Fibroblast of skin of left quadriceps (primary cell): ENCODE data around the gene YIF1A.
A peak's percentile ranks its signal among the peaks of the same experiment; 100 is the strongest.
"Not testable (repeated sequence)": the region's sequence is repeated elsewhere in the genome, so short reads cannot be mapped to it uniquely, and the experiment has no call there.

Source experiments
- DNase-seq, 2 experiments: peaks; one replicate each; pipeline ENCODE4 v3.0.0-alpha.2; 2013; ENCODE audit warnings: low read depth in 2 of 2

Gene YIF1A

DNA sequence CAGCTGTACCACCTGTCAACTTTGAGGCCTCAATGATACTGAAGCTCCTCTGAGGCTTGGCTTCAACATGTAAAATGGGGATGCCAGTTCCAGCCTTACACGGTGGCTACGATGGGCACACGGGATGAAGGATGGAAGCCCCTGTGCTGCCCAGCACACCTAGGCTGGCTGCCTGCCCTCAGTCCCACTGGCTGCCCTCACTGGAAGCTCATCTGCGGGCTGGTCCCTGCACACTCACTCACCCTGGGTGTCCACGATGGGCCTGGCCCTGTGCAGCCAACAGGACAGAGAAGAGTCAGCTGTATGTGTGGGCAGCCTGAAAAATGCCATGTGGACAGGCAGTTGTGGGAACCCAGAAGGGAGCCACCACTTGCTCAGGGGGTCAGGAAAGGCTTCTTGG is 2.2 kb downstream of the YIF1A start:
- DNase-seq, result no peak

DNA sequence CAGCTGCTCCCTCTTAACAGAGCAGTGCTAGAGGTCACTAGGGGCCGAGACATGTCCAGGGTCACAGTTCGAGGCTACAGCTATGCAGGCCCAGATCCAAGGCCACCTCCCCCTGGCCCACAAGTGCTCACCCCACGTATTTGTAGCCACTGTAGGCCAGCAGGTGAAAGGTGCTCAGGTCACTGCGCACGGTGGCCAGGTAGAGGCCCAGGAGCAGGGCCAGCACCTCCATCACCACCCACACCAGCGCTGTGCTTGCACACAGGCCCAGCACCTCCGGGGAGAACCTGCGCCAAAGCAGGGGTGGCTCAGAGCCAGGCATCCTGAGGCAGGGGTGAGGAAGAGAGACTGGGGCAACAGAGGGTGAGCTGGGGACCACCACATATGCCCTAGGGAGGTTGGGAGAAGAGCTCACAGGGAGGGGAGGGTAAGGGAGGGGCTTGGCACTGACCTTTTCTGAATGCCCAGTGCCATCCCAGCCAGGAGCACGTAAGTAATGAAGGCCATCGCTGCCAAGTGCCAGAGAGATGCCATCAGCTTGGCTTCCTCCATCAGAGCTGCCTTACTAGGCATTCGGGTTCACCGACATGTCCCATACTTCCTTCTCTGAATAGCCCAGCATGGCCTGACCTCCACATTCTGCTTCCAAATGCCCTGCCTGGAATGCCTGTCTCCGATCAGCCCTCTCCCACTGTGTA is 3.5 kb downstream of the YIF1A start:
- no peak for DNase-seq

DNA sequence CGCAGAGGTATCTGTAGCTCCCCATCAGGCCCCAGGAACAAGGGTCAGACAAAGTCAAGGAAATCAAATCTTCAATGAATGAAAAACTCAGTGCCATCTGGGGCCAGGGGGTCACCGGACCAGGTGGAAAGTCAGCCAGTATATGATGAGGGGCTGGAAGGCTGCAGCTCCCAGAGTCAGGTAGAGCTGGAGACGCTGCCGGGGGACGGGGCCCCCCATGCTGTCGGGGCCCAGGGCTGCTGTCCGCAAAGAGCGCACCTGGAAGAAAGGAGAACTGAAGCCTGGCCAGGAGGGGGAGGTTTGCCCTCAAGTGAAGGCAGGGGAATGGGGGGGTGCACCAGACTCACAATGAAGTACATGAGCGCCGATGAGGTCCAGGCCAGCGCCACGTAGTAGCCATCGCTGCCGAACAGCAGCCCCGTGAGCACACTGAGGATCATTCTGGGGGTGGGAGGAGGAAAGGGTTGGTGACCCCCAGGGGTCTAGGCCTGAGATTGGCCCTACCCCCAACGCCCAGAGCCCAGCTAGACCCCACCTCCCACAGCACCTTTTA is 4.3 kb downstream of the YIF1A start:
- DNase-seq, result no peak

DNA sequence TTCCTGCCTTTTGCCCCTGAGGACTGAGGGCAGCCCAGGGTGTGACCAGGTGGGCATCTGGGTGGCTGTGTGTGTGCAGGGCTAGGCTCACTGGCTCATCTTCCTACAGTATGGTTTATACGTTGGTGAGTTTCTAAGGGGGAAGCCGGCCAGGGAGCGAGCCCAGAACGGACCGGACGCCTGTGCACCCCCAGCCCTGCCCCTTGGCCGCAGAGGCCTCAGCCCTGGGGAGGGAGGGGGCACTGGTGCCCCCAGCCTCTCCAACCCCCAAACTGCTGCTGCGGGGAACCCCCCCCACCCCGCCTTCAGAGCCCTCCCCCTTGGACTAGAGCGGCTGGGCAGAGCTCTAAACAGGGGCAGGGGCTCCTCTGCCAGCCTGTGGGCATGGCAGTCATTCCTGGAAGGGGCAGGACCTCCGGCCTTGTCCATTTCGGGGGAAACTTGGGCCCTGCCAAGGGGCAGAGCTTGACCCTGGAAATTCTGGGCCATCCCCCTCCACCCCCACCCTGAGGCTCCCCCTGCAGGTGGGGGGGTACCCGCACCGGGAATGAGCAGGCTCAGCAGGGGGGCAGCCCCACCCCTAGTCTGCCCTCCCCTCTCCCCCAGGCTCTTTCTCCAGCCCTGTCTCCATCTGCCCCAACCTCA is 5.4 kb downstream of the YIF1A start:
- DNase-seq, result no peak

DNA sequence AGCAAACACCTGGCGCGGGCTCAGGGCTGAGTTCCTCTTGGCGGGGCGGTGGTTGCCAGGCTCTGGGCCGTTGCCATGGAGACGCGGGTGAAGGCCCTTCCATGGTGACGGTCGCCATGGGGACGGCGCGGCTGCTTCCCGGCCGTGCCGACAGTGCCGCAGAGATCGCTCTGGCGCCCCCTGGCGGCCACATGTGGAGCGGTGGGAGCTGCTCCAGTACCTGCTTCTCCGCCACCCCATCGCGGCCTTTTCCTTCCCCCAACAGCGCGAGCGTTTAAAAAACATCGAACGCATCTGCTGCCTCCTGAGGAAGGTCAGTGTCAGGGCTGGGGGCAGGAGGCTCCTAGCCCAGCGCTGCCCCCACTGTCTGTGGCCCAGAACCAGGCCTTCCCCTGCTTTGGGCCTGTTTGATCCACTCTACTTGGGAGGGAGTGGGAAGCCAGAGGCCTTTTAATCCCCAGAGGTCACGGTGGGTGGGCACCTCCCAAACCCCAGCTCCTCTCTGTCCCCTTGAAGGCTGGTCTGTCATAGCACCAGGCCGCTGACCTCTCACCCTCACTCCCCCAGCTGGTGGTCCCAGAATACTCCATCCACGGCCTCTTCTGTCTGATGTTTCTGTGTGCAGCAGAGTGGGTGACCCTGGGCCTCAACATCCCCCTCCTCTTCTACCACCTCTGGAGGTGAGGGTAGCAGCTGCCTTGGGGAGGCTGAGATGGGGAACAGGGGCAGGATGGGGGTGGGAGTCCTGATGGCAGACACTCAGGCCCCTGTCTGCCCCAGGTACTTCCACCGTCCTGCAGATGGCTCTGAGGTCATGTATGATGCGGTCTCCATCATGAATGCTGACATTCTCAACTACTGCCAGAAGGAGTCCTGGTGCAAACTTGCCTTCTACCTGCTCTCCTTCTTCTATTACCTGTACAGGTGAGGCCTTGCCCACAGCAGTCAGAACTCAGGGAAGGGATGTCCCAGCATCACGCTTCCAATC is 6.2 kb downstream of the YIF1A start:
- DNase-seq, result peak; percentile 78 to 79

DNA sequence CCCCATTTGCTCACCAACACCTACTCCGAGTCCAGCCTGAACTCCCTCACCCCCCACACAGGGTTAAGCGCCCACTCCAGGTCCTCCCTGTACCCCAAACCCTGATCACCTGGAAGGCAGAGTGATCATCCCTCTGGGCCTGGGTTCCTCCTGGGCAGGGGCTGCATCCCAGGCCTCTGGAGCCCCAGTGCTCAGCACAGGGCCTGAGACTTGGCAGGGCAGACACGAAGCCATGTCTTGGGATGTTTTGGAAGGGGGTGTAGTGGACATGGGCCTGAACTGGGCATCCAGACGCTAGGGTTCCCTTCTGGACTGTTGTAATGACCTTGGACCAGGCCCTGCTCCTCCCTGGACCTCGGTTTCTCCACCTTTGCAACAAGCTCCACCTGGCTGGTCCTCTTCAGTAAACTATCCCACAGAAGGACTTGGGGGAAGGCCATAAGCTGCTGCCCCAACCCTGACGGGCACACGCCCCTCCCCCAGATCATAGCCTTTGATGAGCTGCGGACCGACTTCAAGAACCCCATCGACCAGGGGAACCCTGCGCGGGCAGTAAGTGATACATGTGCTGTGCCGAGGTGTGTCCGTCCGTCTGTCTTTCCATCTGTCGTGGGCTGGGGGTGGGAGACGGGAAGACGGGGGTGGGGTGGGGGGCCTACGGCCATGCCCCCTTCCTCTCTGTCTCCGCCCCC is 7.0 kb downstream of the YIF1A start:
- no peak for DNase-seq

DNA sequence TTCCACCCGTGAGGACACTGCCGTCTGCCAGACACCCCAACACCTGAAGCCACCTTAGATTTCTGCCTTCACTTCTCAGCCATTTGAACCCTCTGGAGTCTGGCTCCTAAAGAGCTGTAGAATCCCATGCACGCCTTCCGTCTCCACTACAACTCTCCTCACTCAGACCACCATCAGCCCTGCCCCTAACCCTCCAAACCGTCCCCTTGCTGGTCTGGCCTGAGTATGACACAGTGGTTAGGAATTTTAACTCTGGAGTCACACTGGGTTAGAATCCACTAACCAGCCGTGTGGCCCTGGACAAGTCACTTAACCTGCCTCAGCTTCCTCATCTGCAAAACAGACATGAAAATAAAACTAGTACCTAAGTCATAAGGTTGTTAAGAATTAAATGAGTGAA is 7.9 kb downstream of the YIF1A start:
- no peak for DNase-seq

DNA sequence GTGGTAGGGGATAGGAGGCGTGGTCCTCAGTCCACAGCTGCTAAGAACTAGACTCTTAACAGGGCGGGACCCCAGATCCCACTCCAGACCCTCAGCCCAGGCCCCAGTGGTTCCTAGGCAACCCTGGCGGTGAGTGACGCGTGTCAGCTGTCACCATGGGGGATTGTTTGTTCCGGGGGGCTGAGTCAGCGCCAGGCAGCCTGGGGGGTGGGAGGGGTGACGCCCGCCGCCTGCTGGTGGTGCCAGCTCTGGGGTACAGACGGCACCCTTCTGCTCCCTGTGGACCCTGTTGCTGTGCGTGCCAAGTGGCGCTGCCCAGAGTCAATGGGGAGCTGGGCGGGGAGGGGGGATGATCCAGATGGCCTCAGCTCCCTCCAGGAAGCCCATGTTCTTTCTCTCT is 8.5 kb downstream of the YIF1A start:
- DNase-seq, result no peak

DNA sequence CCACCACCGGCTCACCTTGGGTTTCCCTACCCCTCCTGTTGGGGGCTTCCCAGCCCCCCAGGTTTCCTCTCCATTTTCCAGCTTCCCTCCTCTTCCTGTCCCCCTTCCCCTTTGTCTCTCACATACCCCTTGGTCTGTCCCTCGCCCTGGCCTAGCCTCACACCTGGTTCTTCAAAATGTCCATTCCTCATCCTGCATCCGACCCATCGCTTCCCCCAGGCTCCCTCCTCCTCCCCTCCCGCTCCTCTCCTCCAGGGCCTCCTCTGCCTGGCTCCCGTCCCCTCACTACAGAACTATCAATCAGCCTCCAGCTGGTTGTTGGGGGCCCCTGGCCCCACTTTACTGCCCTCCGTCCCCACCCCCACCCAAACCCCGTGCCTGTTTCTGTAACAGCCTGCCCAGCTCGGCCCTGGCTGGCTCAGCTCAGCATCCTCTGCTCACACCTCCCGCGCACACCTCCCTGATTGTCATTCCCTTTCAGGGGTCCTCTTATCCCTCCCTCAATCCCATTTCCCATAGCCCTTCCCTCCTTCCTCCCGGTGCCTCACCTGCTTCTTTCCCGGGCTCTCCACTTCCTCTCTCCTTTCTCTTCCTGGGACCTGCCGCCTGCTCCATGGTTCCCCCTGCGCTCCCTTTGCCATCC is 9.7 kb downstream of the YIF1A start:
- no peak for DNase-seq

DNA sequence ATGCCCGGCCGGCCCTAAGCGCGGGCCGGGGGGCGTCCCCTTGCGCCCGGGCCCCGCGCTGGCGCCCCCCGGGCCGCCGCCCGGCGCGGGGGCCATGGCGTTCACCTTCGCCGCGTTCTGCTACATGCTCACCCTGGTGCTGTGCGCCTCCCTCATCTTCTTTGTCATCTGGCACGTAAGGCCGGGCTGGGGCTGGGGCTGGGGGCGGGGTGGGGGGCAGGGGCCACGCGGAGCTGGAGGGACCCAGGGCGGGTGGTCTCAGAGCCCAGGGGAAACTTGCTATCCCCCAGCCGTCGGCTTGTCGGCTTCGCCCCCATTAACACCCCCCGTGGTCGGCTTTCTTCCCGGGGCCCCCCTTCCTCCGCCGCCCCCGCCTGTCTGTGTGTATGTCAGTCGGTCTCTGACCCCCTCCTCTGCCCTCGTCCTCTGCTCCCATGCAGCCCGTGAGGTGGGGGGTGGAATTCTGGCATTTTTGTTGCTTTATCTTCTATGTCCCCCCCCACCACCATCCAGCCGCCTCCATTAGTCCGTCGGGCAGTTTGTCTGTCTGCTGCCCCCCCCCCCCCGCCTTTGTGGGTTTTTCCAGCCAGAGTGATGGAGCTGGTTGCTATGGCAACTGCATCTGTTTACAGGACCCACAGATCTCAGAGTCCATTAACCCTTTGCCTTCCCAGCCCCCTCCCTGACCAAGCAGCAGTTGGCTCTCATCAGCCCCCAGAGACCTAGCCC is 10.4 kb downstream of the YIF1A start:
- DNase-seq, result no peak

DNA sequence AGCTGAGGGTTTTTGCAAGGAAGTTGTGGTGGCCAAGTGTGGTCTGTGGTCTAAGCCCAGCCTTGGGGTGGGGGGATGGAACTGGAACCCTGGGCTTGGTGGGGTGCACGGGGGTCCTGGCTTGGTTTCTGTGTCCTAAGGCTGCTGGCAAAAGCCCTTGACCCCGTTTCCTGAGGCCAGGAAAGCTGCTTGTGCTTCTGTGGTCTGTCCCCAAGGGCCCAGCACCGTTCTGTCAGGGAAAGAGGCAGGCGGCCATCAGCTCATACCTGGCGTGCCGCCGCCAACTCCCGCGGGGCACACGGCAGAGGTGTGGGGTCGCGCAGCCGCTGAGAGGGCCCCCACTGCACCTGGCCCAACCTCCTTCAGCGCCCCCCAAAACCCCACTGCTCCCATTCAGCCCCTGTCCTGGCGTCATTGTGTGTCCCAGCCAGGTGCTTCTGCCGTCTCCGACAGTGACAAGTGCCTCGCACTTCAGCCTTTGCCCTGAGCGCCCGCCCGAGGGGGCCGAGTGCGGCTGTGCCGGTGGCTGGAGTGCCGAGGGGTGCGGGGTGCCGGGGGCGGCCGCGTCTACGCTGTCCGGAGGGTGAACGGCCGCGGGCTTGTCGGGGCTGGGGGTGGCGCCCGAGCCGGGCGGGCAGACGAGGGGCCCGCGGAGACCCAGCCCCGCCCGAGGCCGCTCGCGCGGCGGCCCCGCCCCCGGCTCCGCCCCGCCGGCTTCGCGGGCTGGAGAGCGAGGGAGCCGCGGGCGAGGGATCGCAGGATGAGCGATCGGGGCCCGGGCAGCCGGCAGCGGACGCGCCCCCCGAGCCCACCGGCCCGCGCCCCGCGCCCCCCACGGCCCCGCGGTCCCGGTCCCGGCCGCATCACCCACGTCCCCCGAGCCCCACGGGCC is 11.2 kb downstream of the YIF1A start, which contains the start of gene CNIH2:
Gene CNIH2, plus strand, starts transcription at position 705 of the 892 bp plus-strand sequence. CDS start 282 bp downstream, outside the sequence.
- no peak for DNase-seq

DNA sequence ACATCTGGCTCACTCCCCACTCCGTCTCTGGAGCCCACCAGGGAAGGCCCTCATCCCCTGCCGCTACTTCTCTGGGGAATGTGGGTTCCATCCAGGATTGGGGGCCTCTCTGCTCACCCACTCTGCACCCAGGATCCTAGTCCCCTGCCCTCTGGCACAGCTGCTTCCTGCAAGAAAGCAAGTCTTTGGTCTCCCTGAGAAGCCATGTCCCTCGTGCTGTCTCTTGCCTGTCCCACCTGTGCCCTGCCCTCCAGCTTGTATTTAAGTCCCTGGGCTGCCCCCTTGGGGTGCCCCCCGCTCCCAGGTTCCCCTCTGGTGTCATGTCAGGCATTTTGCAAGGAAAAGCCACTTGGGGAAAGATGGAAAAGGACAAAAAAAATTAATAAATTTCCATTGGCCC is 11.9 kb downstream of the YIF1A start:
- not testable (repeated sequence) for DNase-seq

DNA sequence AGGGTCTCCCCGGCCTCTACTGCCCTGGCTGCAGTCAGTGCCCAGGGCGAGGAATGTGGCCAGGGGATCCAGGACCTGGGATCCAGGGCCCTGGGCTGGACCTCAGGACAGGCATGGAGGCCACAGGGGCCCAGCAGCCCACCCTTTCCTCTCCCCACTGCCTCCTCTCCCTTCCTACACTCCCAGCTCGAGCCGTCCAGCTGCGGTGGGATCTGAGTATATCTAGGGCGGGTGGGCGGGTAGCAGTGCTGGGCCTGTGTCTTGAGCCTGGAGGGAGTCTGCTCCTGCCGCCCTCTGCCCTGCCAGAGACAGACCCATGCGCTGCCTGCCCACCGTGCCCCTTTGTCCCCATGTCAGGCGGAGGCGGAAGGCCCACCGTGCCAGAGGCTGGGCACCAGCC is 12.3 kb downstream of the YIF1A start:
- not testable (repeated sequence) for DNase-seq

DNA sequence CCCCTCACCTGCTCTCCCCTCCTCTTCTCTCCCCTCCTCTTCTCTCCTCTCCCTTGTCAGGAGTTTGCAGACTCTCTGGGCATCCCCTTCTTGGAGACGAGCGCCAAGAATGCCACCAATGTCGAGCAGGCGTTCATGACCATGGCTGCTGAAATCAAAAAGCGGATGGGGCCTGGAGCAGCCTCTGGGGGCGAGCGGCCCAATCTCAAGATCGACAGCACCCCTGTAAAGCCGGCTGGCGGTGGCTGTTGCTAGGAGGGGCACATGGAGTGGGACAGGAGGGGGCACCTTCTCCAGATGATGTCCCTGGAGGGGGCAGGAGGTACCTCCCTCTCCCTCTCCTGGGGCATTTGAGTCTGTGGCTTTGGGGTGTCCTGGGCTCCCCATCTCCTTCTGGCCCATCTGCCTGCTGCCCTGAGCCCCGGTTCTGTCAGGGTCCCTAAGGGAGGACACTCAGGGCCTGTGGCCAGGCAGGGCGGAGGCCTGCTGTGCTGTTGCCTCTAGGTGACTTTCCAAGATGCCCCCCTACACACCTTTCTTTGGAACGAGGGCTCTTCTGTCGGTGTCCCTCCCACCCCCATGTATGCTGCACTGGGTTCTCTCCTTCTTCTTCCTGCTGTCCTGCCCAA is 12.8 kb downstream of the YIF1A start:
- no peak for DNase-seq

DNA sequence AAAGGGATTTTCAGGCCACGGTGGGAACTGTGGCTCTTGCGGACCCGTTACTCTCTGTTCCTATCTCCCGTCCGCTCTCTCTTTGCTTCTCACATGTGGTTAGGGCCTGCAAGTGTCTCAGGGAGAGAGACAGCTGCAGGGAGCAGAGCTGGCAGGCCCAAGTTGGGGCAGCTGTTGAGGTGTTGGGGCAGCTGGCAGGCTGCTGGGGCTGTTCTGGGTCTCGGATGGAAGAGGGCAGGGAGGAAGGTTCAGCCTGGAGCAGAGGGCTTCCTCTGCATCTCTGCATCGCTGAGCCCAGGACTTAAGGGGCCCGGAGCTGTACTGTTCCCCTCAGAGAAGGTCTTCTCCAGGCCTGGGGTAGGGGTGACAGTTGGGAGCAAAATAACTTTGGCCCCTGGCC is 13.5 kb downstream of the YIF1A start:
- DNase-seq, result no peak

DNA sequence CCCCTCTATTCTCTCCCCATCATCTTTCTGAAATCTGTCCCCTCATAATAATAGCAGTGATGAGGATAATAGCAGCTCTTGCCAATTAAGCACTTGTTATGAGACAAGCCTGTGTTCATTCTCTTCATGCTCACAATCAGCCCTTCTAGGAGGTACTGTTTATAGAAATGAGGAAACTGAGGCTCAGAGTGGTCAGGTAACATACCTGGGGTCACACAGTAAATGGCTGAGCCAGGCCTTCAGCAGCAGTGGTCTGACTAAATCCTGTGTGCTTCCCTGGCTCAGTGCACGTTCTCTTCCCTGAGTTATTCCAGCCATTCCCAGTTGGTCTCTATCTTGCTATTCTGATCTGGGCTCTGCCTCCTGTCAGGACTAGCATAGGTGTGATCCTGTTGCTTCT is 14.7 kb downstream of the YIF1A start:
- DNase-seq, result no peak

DNA sequence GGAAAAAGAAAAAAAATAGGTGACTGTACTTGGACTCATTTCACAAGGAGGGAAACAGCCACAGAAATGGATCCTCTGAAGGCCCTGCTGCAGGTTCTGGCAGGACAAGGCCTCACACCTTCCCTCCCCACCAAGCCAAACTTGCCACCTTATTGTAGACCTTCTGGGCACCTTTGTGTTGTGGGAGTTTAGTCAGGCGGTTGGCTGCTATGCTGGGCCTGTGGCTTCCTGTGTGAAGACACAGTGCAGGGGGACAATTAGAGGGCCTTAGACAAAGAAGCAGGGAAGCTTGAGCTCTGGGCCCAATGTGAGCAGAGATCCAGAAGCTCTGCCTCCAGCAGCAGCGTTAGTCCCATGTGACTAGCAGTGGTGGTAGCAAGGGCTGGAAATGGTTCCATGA is 16.3 kb downstream of the YIF1A start:
- DNase-seq, result no peak

DNA sequence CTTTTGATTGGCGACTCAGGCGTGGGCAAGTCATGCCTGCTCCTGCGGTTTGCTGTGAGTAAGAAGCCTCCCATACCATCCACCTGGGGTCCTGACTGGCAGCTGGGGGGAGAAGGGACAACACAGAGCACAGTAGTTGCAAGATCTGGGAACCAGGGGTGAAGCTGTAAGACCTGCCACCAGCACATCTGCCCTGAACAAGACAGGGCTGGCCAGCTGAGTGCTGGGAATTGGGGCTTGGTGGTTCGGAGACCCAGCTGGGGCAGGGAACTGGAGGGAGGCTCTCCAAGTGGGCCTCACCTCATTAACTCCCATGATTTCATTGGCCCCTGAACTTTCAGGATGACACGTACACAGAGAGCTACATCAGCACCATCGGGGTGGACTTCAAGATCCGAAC is 17.1 kb downstream of the YIF1A start:
- no peak for DNase-seq
